HuH-7 (cell line): ENCODE data around the gene IRF6.

Experiments
- DNase-seq: peaks from one replicate; pipeline ENCODE4 v3.0.0; 2011; ENCODE audit warnings: low spot score

IRF6 gene

GRCh38 chr1:209790286-209791193 is 15.4 kb downstream of the IRF6 start:
- no peak for DNase-seq

DNA sequence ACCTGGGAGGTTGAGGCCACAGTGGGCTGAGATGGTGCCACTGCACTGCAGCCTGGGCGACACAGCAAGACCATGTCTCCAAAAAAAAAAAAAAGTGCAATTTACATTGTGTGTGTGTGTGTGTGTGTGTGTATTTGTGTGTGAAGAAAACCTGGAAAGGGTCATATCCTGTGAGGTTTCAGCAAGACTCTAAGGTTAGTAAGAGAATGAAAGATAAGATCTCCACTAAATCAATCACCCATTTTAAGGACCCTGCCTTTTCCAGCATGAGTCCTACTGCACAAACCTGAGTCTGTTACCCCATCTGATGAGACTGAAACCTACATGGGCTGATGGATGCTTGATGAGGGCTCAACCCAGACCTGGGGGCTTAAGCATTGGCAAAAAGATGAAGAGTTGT is 16.7 kb downstream of the IRF6 start:
- DNase-seq = no peak

- no peak for DNase-seq
Measured at GRCh38 chr1:209787551-209787950, 18.4 kb downstream of the IRF6 start.

GRCh38 chr1:209786146-209786545 is 19.8 kb downstream of the IRF6 start:
- no peak for DNase-seq

GRCh38 chr1:209785592-209785991 is 20.4 kb downstream of the IRF6 start:
- no peak for DNase-seq

- peak; percentile 89 for DNase-seq
Measured at GRCh38 chr1:209784265-209785169, 21.4 kb downstream of the IRF6 start, which contains the start of gene C1orf74. Gene C1orf74, minus strand, starts transcription at chr1:209784559. Its CDS starts 925 bp downstream, at chr1:209783634.

- no peak for DNase-seq
Measured at GRCh38 chr1:209783386-209783785, 22.6 kb downstream of the IRF6 start.

- DNase-seq = no peak
Measured at GRCh38 chr1:209780268-209780667, 25.7 kb downstream of the IRF6 start.

DNA sequence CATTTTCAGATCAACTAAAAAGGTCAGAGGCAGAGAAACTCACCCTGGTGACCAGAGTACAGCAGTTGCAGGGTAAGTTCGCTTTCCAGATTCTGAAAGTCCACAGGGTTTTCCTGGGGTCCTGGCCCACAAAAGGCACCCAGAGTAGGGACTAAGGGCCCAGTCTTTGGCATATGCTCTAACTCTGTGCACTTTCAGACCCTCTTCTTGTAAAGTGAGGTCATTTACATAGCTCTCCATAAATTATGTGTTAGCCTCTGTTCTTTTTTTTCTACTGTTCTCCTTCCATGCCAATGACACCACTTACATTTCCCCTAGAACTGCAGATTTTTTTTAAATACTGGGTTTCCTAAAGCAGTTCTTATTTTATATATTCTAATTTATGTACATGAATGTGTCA is 27.8 kb downstream of the IRF6 start:
- no peak for DNase-seq

DNA sequence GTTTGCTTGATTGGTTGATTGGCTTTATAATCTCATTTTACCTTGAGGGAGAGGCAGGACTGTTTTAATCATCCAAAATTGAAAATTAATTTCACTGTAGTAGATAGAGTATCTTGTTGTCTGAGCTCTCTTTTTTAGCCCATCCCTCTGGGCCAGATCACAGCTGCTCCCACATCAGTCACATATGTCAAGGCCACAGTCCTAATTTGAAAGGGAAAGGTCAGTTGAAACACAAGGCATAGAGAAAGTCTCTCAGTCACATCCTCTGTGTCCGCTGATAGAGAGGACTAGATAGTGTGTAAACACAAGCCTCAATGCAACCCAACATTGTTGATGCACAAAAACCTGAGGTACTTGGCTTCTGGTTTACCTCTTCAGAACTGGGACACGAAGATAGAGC is 28.4 kb downstream of the IRF6 start:
- DNase-seq = no peak

- DNase-seq = no peak
Measured at GRCh38 chr1:209775678-209776077, 30.3 kb downstream of the IRF6 start.

GRCh38 chr1:209774592-209774991 is 31.4 kb downstream of the IRF6 start:
- no peak for DNase-seq

GRCh38 chr1:209772126-209772525 is 33.8 kb downstream of the IRF6 start:
- DNase-seq = no peak

DNA sequence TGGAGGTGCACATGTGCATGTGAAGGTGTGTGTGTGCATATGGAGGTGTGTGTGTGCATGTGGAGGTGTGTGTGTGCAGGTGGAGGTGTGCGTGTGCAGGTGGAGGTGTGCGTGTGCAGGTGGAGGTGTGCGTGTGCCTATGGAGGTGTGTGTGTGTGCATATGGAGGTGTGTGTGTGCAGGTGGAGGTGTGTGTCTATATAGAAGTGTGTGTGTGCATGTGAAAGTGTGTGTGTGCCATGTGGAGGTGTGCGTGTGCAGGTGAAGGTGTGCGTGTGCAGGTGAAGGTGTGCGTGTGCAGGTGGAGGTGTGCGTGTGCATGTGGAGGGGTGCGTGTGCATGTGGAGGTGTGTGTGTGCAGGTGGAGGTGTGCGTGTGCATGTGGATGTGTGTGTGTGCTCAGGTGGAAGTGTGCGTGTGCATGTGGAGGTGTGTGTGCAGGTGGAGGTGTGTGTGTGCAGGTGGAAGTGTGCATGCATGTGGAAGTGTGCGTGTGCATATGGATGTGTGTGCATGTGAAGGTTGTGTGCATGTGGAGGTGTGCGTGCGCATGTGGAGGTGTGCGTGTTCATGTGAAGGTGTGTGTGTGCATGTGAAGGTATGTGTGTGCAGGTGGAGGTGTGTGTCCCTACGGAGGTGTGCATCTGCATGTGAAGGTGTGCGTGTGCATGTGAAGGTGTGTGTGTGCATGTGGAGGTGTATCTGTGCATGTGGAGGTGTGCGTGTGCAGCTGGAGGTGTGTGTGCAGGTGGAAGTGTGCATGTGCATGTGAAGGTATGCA is 35.1 kb downstream of the IRF6 start:
- DNase-seq = no peak

DNA sequence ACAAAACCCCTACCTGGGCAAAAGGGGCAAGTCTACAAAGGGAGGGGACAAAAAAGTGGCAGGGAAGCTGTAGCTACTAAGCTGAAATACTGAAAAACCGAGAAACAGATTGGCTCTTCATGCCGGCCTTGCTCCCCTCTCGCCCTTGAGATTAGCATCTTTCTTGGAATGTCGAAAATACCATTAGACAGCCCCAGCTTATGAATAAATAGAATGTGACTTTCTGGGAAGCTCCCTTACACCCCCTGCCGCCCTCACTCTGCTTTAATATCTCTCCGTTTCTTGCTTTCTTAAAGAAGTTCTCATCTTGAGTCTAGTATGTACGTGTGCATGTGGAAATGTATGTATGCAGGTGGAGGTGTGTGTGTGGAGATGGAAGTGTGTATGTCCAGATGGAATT is 36.0 kb downstream of the IRF6 start:
- no peak for DNase-seq

- no peak for DNase-seq
Measured at GRCh38 chr1:209769171-209769904, 36.6 kb downstream of the IRF6 start.

DNA sequence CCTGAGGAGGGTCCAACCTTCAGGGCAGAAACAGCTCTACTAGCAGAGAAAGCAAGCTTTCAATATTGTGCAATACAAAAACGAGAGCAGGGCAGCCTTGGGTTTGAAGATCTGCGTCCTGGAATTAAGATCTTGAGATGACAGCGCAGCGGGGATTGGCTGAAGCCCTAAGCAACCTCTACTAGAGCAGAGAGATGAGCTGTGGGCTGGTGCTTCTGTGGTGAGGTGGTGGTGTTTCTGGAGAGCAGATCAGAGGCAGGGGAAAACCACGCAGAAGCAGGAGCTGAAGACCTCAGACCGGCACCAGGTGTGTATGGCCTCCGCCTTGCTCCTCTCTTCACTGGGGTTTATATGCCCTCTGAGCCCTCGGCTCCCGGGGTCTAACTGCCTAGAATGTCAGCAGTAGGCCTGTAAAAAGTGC is 37.6 kb downstream of the IRF6 start:
- no peak for DNase-seq

DNA sequence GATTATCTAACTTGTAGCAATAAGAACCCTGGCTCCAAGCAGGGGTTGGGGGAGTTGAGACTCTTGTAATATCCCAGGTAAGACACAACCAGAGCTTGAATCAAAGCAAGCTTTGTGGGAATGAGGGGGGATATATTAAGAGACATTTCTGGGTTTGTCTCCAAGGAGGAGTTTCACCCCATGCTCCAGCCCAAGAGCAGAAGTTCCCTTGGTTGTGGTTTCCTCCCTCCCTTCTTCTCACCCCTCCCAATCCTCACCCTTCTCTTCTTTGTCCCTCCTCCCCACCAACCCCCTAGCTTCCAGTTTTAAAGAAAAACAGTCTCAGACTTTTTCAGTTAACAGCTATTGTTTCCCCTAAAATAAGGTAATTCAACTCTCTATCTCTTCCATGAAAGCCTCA is 38.2 kb downstream of the IRF6 start:
- DNase-seq = no peak

GRCh38 chr1:209767096-209767495 is 38.8 kb downstream of the IRF6 start:
- DNase-seq = no peak

DNA sequence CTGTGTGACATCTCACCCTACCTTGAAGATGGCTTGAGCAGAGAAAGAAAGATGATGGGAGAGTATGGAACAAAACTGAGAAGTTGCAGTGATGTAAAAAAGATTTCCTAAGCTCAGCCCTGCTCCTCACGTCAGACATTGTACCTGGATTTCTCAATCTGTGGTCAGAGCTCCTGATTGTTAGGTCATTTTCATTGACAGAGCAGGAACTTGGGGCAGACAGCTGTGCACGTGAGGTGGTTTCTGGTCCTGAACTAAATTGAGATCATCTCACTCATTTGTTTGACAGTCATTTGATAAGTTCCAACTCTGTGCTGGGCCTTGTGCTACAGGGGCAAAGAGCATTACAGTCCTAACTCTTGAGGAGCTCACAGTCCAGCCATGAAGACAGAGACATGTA is 39.9 kb downstream of the IRF6 start:
- no peak for DNase-seq

DNA sequence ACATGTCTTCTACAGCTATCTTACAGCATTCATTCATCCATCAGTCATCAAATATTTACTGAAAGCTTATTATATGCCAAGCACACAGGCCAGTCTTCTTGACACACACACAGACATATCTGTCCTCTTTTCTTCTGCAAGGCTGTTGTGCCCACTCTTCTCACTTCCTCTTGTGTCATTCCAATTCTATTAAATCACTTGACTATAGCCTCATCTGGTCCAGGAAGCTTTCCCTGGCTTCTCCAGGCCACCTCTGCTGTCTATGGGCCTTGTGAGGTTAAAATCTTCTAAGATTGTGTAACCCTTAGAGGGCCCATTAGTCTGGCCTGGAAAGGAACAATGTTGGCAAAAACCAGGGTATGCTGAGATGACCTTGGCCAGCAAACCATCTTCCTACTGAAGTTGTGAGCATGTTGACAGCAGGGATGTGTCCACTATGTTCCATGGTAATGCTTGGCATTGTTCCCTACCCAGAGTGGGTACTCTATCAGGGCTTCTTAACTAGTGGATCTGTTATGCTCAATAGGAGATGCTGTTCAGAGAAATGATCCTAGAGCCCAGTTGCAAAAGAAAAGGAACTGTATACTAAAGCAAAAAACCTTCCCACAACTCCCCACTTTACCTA is 44.8 kb downstream of the IRF6 start:
- no peak for DNase-seq
